Osteocyte (in vitro differentiated cells): ENCODE data around the gene ORC1. TPM values are rescaled to one million over a fixed set of nuclear protein-coding genes. Genes with fewer than 3 reads are reported as not detected.

Experiments used
- DNase-seq: peaks from one replicate; pipeline ENCODE4 v3.0.0; 2021; ENCODE audit warnings: mixed read lengths; ENCODE audit not compliant: unreplicated experiment; ENCODE audit errors: extremely low spot score
- H3K27ac Mint-ChIP-seq: one replicate; pipeline ENCODE4 v1.8.0; 2021; ENCODE audit warnings: mild to moderate bottlenecking, mixed read lengths; ENCODE audit not compliant: unreplicated experiment
- H3K27me3 Mint-ChIP-seq: one replicate; pipeline ENCODE4 v1.8.0; 2021; ENCODE audit warnings: mixed read lengths; ENCODE audit not compliant: unreplicated experiment
- H3K36me3 Mint-ChIP-seq: one replicate; pipeline ENCODE4 v1.8.0; 2021; ENCODE audit warnings: mixed read lengths; ENCODE audit not compliant: unreplicated experiment
- H3K4me1 Mint-ChIP-seq: one replicate; pipeline ENCODE4 v1.8.0; 2021; ENCODE audit warnings: mixed read lengths; ENCODE audit not compliant: unreplicated experiment
- H3K4me3 Mint-ChIP-seq: one replicate; pipeline ENCODE4 v1.8.0; 2021; ENCODE audit warnings: mild to moderate bottlenecking, moderate library complexity, mixed read lengths; ENCODE audit not compliant: unreplicated experiment
- H3K9me3 Mint-ChIP-seq: one replicate; pipeline ENCODE4 v1.8.0; 2021; ENCODE audit warnings: mixed read lengths; ENCODE audit not compliant: unreplicated experiment
- CTCF ChIP-seq: fragments of 200-600 bp; sonication (generic); IDR thresholded peaks from 2 replicates; pipeline ENCODE4 v1.5.0; 2021; ENCODE audit warnings: antibody characterized with exemption, mild to moderate bottlenecking, moderate library complexity
- total RNA-seq: library from RNA; stranded (reverse); gene quantifications from 2 replicates; pipeline ENCODE4 v1.2.1, GENCODE V29; 2021

The ORC1 gene
- total RNA-seq, 1 donor from 2014 or later = 3.0 TPM

GRCh38 chr1:52345252-52345651 lies 59.0 kb downstream of the ORC1 start:
- Mint-ChIP-seq H3K36me3 (peaks cover 15% of the 10 kb centered on the region), H3K9me3 (no peaks in the 10 kb centered on the region), H3K27me3 (no peaks in the 10 kb centered on the region), H3K4me1 (no peaks in the 10 kb centered on the region), H3K4me3 (no peak overlapping the region), H3K27ac (no peak overlapping the region)
- no peak for TF ChIP-seq CTCF
- DNase-seq = peak; percentile 42

- Mint-ChIP-seq H3K4me1 (no peaks in the 10 kb centered on the region), H3K9me3 (no peaks in the 10 kb centered on the region), H3K36me3 (peaks cover 17% of the 10 kb centered on the region), H3K4me3 (no peak overlapping the region), H3K27me3 (no peaks in the 10 kb centered on the region), H3K27ac (no peak overlapping the region)
- TF ChIP-seq CTCF = no peak
- no peak for DNase-seq
Measured at GRCh38 chr1:52343979-52344378, 60.2 kb downstream of the ORC1 start.

DNA sequence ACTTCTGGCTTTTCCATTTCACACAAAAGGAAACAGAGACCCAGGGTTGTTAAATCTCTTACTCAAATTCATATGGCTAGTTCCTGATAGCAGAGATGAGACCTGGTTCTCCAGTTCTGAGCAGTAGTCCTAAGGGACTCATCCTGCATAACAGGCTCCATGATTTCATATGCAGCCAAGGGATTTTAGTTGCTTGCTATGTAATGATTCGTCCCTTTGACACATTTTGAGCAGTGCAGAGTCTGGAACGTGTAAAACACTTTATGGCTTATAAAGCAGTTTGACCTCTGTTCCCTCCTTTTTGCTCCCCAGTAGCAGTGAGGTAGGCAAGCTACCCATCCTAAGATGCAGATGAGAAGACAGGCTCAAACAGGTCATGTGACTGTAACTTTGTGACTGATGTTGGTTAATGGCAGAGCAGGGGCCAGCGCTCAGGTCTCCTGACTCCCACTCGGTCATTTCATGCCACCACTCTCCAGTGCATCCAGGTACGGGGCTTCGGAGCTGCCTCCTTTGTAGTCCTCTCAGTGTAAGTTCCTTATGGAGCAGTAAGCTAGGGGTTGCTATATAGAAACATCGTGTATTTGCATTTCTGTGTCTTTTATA lies 62.5 kb downstream of the ORC1 start:
- peak; percentile 53 for DNase-seq

GRCh38 chr1:52337439-52337838 lies 66.8 kb downstream of the ORC1 start:
- TF ChIP-seq CTCF = no peak
- no peak overlapping the region for H3K27ac Mint-ChIP-seq
- H3K4me1 Mint-ChIP-seq = no peaks in the 10 kb centered on the region
- no peak overlapping the region for H3K4me3 Mint-ChIP-seq
- no peaks in the 10 kb centered on the region for H3K27me3 Mint-ChIP-seq
- H3K9me3 Mint-ChIP-seq = no peaks in the 10 kb centered on the region
- DNase-seq = no peak
- peaks cover 29% of the 10 kb centered on the region for H3K36me3 Mint-ChIP-seq

More for the DNA sequence above, 62.5 kb downstream of the ORC1 start:
- no peak for TF ChIP-seq CTCF
- Mint-ChIP-seq H3K4me1 (no peaks in the 10 kb centered on the region), H3K27ac (no peak overlapping the region), H3K27me3 (no peaks in the 10 kb centered on the region), H3K36me3 (peaks cover 24% of the 10 kb centered on the region), H3K4me3 (no peak overlapping the region), H3K9me3 (no peaks in the 10 kb centered on the region)

DNA sequence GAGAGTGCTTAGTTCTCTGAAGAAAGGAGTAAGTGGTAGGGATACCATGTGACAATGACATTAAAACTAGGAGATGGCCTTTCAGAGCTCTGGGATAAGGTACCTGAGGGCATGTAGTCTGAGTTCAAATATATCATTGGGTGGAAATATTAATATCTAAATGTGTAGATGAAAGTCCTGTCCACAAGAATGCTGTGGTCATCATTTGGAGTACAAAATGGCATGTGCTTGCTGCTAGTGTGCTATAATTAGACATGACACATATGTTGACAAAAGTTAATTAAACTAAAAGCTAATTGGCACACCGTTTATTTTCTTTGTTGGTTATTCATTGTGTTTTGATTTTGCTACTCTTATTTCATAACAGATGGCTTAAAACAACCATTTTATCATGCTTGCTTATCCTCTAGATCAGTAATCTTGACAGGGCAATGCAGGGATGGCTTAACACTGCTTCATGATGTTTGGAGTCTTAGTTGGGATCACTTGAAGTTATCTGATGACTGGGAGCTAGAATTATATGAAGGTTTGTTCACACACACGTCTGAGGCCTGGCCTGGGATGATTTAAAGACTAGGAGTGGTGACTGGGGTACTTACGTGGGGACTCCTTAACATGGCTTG lies 69.2 kb downstream of the ORC1 start:
- Mint-ChIP-seq H3K36me3 (peaks cover 29% of the 10 kb centered on the region), H3K4me1 (no peaks in the 10 kb centered on the region), H3K9me3 (no peaks in the 10 kb centered on the region)

More for the DNA sequence above, 69.2 kb downstream of the ORC1 start:
- no peaks in the 10 kb centered on the region for H3K27me3 Mint-ChIP-seq
- TF ChIP-seq CTCF = no peak
- H3K4me3 Mint-ChIP-seq = no peak overlapping the region
- H3K27ac Mint-ChIP-seq = no peak overlapping the region
- DNase-seq = no peak
